ENCODE results near the gene NACC1.

NACC1 gene

GRCh38 chr19:13132471-13133180 lies 14.6 kb downstream of the NACC1 start:
- no peak overlapping the region for H3K9ac ChIP-seq (ENCODE audit: insufficient read length, low read depth)
- H3K36me3 ChIP-seq (ENCODE audit: insufficient read depth, insufficient read length, low read length) = peaks cover 92% of the 10 kb centered on the region
- H3K9me3 ChIP-seq (ENCODE audit: insufficient read depth, low read length) = no peaks in the 10 kb centered on the region
- no peak for DNase-seq (ENCODE audit: low read depth, low spot score)
- peaks cover 13% of the 10 kb centered on the region for H3K4me1 ChIP-seq (ENCODE audit: insufficient read depth, insufficient read length)
- no peaks in the 10 kb centered on the region for H3K27me3 ChIP-seq (ENCODE audit: insufficient read depth, insufficient read length)
- TF ChIP-seq YY1 (IDR thresholded peaks at IDR 0.05; ENCODE audit: insufficient read depth, insufficient read length) (no peak), SUZ12 (IDR thresholded peaks at IDR 0.05; ENCODE audit: extremely low read depth, insufficient read depth, insufficient read length) (no peak)
- H3K4me3 ChIP-seq (ENCODE audit: insufficient read length, low read depth) = no peak overlapping the region

- Histone ChIP-seq H3K9me3 (ENCODE audit: insufficient read depth, low read length) (no peaks in the 10 kb centered on the region), H3K36me3 (ENCODE audit: insufficient read depth, insufficient read length, low read length) (peaks cover 93% of the 10 kb centered on the region), H3K27me3 (ENCODE audit: insufficient read depth, insufficient read length) (no peaks in the 10 kb centered on the region), H3K4me3 (ENCODE audit: insufficient read length, low read depth) (no peak overlapping the region), H3K9ac (ENCODE audit: insufficient read length, low read depth) (no peak overlapping the region), H3K4me1 (ENCODE audit: insufficient read depth, insufficient read length) (peaks cover 13% of the 10 kb centered on the region)
- no peak for TF ChIP-seq YY1 (IDR thresholded peaks at IDR 0.05; ENCODE audit: insufficient read depth, insufficient read length)
- no peak for DNase-seq (ENCODE audit: low read depth, low spot score)
Measured at GRCh38 chr19:13133241-13133870, 15.3 kb downstream of the NACC1 start.

- Histone ChIP-seq H3K27me3 (ENCODE audit: insufficient read depth, insufficient read length) (no peaks in the 10 kb centered on the region), H3K9ac (ENCODE audit: insufficient read length, low read depth) (no peak overlapping the region), H3K36me3 (ENCODE audit: insufficient read depth, insufficient read length, low read length) (peaks cover 87% of the 10 kb centered on the region), H3K4me3 (ENCODE audit: insufficient read length, low read depth) (no peak overlapping the region), H3K4me1 (ENCODE audit: insufficient read depth, insufficient read length) (peaks cover 19% of the 10 kb centered on the region), H3K9me3 (ENCODE audit: insufficient read depth, low read length) (no peaks in the 10 kb centered on the region)
- DNase-seq (ENCODE audit: low read depth, low spot score) = no peak
- TF ChIP-seq SUZ12 (IDR thresholded peaks at IDR 0.05; ENCODE audit: extremely low read depth, insufficient read depth, insufficient read length) = no peak
- no peak for TF ChIP-seq ZNF274 (IDR thresholded peaks at IDR 0.05; ENCODE audit: low read depth, low read length)
- TF ChIP-seq YY1 (IDR thresholded peaks at IDR 0.05; ENCODE audit: insufficient read depth, insufficient read length) = no peak
Measured at GRCh38 chr19:13134626-13135025, 16.6 kb downstream of the NACC1 start.

GRCh38 chr19:13135068-13136062 lies 17.3 kb downstream of the NACC1 start:
- TF ChIP-seq ZNF274 (IDR thresholded peaks at IDR 0.05; ENCODE audit: low read depth, low read length) (no peak), YY1 (IDR thresholded peaks at IDR 0.05; ENCODE audit: insufficient read depth, insufficient read length) (no peak), SUZ12 (IDR thresholded peaks at IDR 0.05; ENCODE audit: extremely low read depth, insufficient read depth, insufficient read length) (no peak)
- H3K36me3 ChIP-seq (ENCODE audit: insufficient read depth, insufficient read length, low read length) = peaks cover 84% of the 10 kb centered on the region
- H3K4me3 ChIP-seq (ENCODE audit: insufficient read length, low read depth) = no peak overlapping the region
- no peak for DNase-seq (ENCODE audit: low read depth, low spot score)
- H3K9me3 ChIP-seq (ENCODE audit: insufficient read depth, low read length) = no peaks in the 10 kb centered on the region
- H3K4me1 ChIP-seq (ENCODE audit: insufficient read depth, insufficient read length) = peaks cover 19% of the 10 kb centered on the region
- no peaks in the 10 kb centered on the region for H3K27me3 ChIP-seq (ENCODE audit: insufficient read depth, insufficient read length)
- H3K9ac ChIP-seq (ENCODE audit: insufficient read length, low read depth) = no peak overlapping the region

GRCh38 chr19:13137290-13137794 lies 19.3 kb downstream of the NACC1 start:
- TF ChIP-seq YY1 (IDR thresholded peaks at IDR 0.05; ENCODE audit: insufficient read depth, insufficient read length) (no peak), SUZ12 (IDR thresholded peaks at IDR 0.05; ENCODE audit: extremely low read depth, insufficient read depth, insufficient read length) (no peak), ZNF274 (IDR thresholded peaks at IDR 0.05; ENCODE audit: low read depth, low read length) (no peak)
- no peaks in the 10 kb centered on the region for H3K9me3 ChIP-seq (ENCODE audit: insufficient read depth, low read length)
- peaks cover 15% of the 10 kb centered on the region for H3K4me1 ChIP-seq (ENCODE audit: insufficient read depth, insufficient read length)
- H3K36me3 ChIP-seq (ENCODE audit: insufficient read depth, insufficient read length, low read length) = peaks cover 69% of the 10 kb centered on the region
- no peak for DNase-seq (ENCODE audit: low read depth, low spot score)
- H3K27me3 ChIP-seq (ENCODE audit: insufficient read depth, insufficient read length) = no peaks in the 10 kb centered on the region
- no peak overlapping the region for H3K4me3 ChIP-seq (ENCODE audit: insufficient read length, low read depth)
- no peak overlapping the region for H3K9ac ChIP-seq (ENCODE audit: insufficient read length, low read depth)

- no peak overlapping the region for H3K4me3 ChIP-seq (ENCODE audit: insufficient read length, low read depth)
- H3K4me1 ChIP-seq (ENCODE audit: insufficient read depth, insufficient read length) = peaks cover 15% of the 10 kb centered on the region
- peaks cover 60% of the 10 kb centered on the region for H3K36me3 ChIP-seq (ENCODE audit: insufficient read depth, insufficient read length, low read length)
- DNase-seq (ENCODE audit: low read depth, low spot score) = no peak
- TF ChIP-seq YY1 (IDR thresholded peaks at IDR 0.05; ENCODE audit: insufficient read depth, insufficient read length) (no peak), SUZ12 (IDR thresholded peaks at IDR 0.05; ENCODE audit: extremely low read depth, insufficient read depth, insufficient read length) (no peak), ZNF274 (IDR thresholded peaks at IDR 0.05; ENCODE audit: low read depth, low read length) (no peak)
- H3K9me3 ChIP-seq (ENCODE audit: insufficient read depth, low read length) = no peaks in the 10 kb centered on the region
- H3K9ac ChIP-seq (ENCODE audit: insufficient read length, low read depth) = no peak overlapping the region
- H3K27me3 ChIP-seq (ENCODE audit: insufficient read depth, insufficient read length) = no peaks in the 10 kb centered on the region
Measured at GRCh38 chr19:13138171-13138915, 20.3 kb downstream of the NACC1 start.
